BE2C (cell line): ENCODE results near the gene NTRK3.

ENCODE experiments used
- DNase-seq: peaks from one replicate; pipeline ENCODE4 v3.0.0-alpha.2; 2020
- H3K27me3 ChIP-seq: fragments of 250-450 bp; sonication (Bioruptor Pico); 2 replicates; pipeline ENCODE4 v1.5.1; 2020; ENCODE audit warnings: mild to moderate bottlenecking
- H3K36me3 ChIP-seq: fragments of 250-450 bp; sonication (Bioruptor Pico); 2 replicates; pipeline ENCODE4 v1.5.1; 2020; ENCODE audit warnings: mild to moderate bottlenecking
- H3K4me1 ChIP-seq: fragments of 250-450 bp; sonication (Bioruptor Pico); 2 replicates; pipeline ENCODE4 v1.5.1; 2020
- H3K4me3 ChIP-seq: 2 replicates; pipeline ENCODE4 v1.5.1; 2011; ENCODE audit warnings: low read depth, low read length
- H3K9me3 ChIP-seq: fragments of 250-450 bp; sonication (Bioruptor Pico); 2 replicates; pipeline ENCODE4 v1.5.1; 2020
- CTCF ChIP-seq: IDR thresholded peaks from 2 replicates; pipeline ENCODE4 v1.5.1; 2012; ENCODE audit warnings: mild to moderate bottlenecking, low read depth, low read length

Gene NTRK3

GRCh38 chr15:88275804-88276203 lies 19.3 kb upstream of the NTRK3 start:
- DNase-seq, result no peak
- H3K9me3 ChIP-seq, result no peaks in the 10 kb centered on the region
- H3K4me1 ChIP-seq, result no peaks in the 10 kb centered on the region
- H3K27me3 ChIP-seq, result peaks cover 27% of the 10 kb centered on the region
- no peaks in the 10 kb centered on the region for H3K36me3 ChIP-seq
- no peak for TF ChIP-seq CTCF
- H3K4me3 ChIP-seq, result no peak overlapping the region

GRCh38 chr15:88274553-88275460 lies 18.3 kb upstream of the NTRK3 start:
- peak; percentile 97 for TF ChIP-seq CTCF
- Histone ChIP-seq H3K4me1 (no peaks in the 10 kb centered on the region), H3K36me3 (no peaks in the 10 kb centered on the region), H3K4me3 (no peak overlapping the region), H3K27me3 (peaks cover 23% of the 10 kb centered on the region), H3K9me3 (no peaks in the 10 kb centered on the region)
- peak; percentile 77 for DNase-seq

GRCh38 chr15:88272421-88272820 lies 15.9 kb upstream of the NTRK3 start:
- H3K36me3 ChIP-seq, result no peaks in the 10 kb centered on the region
- no peak overlapping the region for H3K4me3 ChIP-seq
- no peak for TF ChIP-seq CTCF
- DNase-seq, result no peak
- H3K4me1 ChIP-seq, result no peaks in the 10 kb centered on the region
- peaks cover 18% of the 10 kb centered on the region for H3K27me3 ChIP-seq
- H3K9me3 ChIP-seq, result no peaks in the 10 kb centered on the region

GRCh38 chr15:88269356-88270062 lies 13.0 kb upstream of the NTRK3 start:
- Histone ChIP-seq H3K27me3 (peaks cover 14% of the 10 kb centered on the region), H3K9me3 (no peaks in the 10 kb centered on the region), H3K4me3 (no peak overlapping the region), H3K4me1 (no peaks in the 10 kb centered on the region), H3K36me3 (no peaks in the 10 kb centered on the region)
- TF ChIP-seq CTCF, result no peak
- DNase-seq, result no peak

GRCh38 chr15:88267720-88268119 lies 11.2 kb upstream of the NTRK3 start:
- no peak for DNase-seq
- Histone ChIP-seq H3K9me3 (no peaks in the 10 kb centered on the region), H3K27me3 (peaks cover 17% of the 10 kb centered on the region), H3K4me3 (no peak overlapping the region), H3K4me1 (no peaks in the 10 kb centered on the region), H3K36me3 (no peaks in the 10 kb centered on the region)
- TF ChIP-seq CTCF, result no peak

- Histone ChIP-seq H3K36me3 (no peaks in the 10 kb centered on the region), H3K4me3 (no peak overlapping the region), H3K4me1 (no peaks in the 10 kb centered on the region), H3K9me3 (no peaks in the 10 kb centered on the region), H3K27me3 (peaks cover 10% of the 10 kb centered on the region)
- TF ChIP-seq CTCF, result no peak
- no peak for DNase-seq
These were observed 9.6 kb upstream of the NTRK3 start for GRCh38 chr15:88266170-88266569.
